DMS 273 (cell line): Measurements from ENCODE around the gene CTTNBP2.

ENCODE experiments used
- DNase-seq: peaks from one replicate; lab custom pipeline; 2025; ENCODE audit not compliant: unreplicated experiment; lab: John Stamatoyannopoulos, UW

CTTNBP2 gene

GRCh38 chr7:117665368-117665767, 207.9 kb downstream of the CTTNBP2 start:
- no peak for DNase-seq

GRCh38 chr7:117664047-117664446, 209.2 kb downstream of the CTTNBP2 start:
- DNase-seq, result no peak

- no peak for DNase-seq
Measured at GRCh38 chr7:117661328-117661727, 211.9 kb downstream of the CTTNBP2 start.
